Astrocyte (in vitro differentiated cells and primary cell): ENCODE data around the gene FZR1.

Source experiments
- EZH2 ChIP-seq: IDR thresholded peaks from 2 replicates; pipeline ENCODE4 v1.6.1; 2012; ENCODE audit warnings: mild to moderate bottlenecking, low read length, inconsistent platforms; ENCODE audit not compliant: insufficient read depth
- TF ChIP-seq, protein P1 (sequence below): IDR thresholded peaks from 2 replicates; pipeline ENCODE4 v1.5.1; 2011; ENCODE audit warnings: low read depth, mild to moderate bottlenecking, inconsistent platforms, low read length, moderate library complexity; ENCODE audit not compliant: insufficient read depth

DNA sequence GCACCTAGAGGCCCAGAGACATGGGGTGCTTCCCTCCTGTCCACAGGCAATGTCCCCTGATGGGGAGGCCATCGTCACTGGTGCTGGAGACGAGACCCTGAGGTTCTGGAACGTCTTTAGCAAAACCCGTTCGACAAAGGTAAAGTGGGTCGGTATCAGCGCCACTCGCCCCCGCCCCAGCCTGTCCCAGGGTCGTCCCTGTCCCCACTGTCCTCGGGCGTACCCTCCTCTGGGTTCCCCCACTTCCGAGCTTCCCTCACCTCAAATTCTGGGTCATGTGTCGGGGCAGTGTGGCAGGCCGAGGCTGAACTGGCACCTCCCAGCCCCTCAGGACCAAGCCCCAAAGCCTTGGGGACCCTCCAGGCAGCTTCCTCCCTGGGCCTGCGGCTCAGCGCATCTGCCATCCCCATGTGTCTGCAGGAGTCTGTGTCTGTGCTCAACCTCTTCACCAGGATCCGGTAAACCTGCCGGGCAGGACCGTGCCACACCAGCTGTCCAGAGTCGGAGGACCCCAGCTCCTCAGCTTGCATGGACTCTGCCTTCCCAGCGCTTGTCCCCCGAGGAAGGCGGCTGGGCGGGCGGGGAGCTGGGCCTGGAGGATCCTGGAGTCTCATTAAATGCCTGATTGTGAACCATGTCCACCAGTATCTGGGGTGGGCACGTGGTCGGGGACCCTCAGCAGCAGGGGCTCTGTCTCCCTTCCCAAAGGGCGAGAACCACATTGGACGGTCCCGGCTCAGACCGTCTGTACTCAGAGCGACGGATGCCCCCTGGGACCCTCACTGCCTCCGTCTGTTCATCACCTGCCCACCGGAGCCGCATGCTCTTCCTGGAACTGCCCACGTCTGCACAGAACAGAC, 28.5 kb downstream of the FZR1 start:
- TF ChIP-seq, protein P1, sequence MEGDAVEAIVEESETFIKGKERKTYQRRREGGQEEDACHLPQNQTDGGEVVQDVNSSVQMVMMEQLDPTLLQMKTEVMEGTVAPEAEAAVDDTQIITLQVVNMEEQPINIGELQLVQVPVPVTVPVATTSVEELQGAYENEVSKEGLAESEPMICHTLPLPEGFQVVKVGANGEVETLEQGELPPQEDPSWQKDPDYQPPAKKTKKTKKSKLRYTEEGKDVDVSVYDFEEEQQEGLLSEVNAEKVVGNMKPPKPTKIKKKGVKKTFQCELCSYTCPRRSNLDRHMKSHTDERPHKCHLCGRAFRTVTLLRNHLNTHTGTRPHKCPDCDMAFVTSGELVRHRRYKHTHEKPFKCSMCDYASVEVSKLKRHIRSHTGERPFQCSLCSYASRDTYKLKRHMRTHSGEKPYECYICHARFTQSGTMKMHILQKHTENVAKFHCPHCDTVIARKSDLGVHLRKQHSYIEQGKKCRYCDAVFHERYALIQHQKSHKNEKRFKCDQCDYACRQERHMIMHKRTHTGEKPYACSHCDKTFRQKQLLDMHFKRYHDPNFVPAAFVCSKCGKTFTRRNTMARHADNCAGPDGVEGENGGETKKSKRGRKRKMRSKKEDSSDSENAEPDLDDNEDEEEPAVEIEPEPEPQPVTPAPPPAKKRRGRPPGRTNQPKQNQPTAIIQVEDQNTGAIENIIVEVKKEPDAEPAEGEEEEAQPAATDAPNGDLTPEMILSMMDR: no peak
- TF ChIP-seq EZH2: no peak
